Measurements from ENCODE around the gene TECPR2.

TECPR2 gene

GRCh38 chr14:102481791-102482238 lies 119.1 kb downstream of the TECPR2 start:
- TF ChIP-seq POLR2AphosphoS5 (IDR thresholded peaks at IDR 0.05; ENCODE audit: low read depth, low read length), result no peak
- no peak for TF ChIP-seq POU2F2 (IDR thresholded peaks at IDR 0.05; ENCODE audit: low read depth, low read length)
- no peak for TF ChIP-seq SPI1 (IDR thresholded peaks at IDR 0.05; ENCODE audit: low read depth, low read length)
- TF ChIP-seq POLR2A (IDR thresholded peaks at IDR 0.05; ENCODE audit: low read depth, low read length), result no peak
- no peak for TF ChIP-seq TAF1 (IDR thresholded peaks at IDR 0.05; ENCODE audit: low read depth, low read length)
- no peak for TF ChIP-seq PAX5 (IDR thresholded peaks at IDR 0.05; ENCODE audit: insufficient read depth, low read length, severe bottlenecking)
- no peak for DNase-seq (ENCODE audit: insufficient read length, low spot score)
- no peak for FAIRE-seq

GRCh38 chr14:102484316-102484715 lies 121.6 kb downstream of the TECPR2 start:
- FAIRE-seq, result no peak
- no peak for TF ChIP-seq PAX5 (IDR thresholded peaks at IDR 0.05; ENCODE audit: insufficient read depth, low read length, severe bottlenecking)
- no peak for TF ChIP-seq POLR2A (IDR thresholded peaks at IDR 0.05; ENCODE audit: low read depth, low read length)
- TF ChIP-seq TAF1 (IDR thresholded peaks at IDR 0.05; ENCODE audit: low read depth, low read length), result no peak
- TF ChIP-seq SPI1 (IDR thresholded peaks at IDR 0.05; ENCODE audit: low read depth, low read length), result no peak
- TF ChIP-seq POU2F2 (IDR thresholded peaks at IDR 0.05; ENCODE audit: low read depth, low read length), result no peak
- TF ChIP-seq POLR2AphosphoS5 (IDR thresholded peaks at IDR 0.05; ENCODE audit: low read depth, low read length), result no peak
- no peak for DNase-seq (ENCODE audit: insufficient read length, low spot score)

GRCh38 chr14:102485693-102486512 lies 123.2 kb downstream of the TECPR2 start:
- DNase-seq (ENCODE audit: insufficient read length, low spot score) (no peak), FAIRE-seq (no peak)
- TF ChIP-seq POU2F2 (IDR thresholded peaks at IDR 0.05; ENCODE audit: low read depth, low read length) (no peak), PAX5 (IDR thresholded peaks at IDR 0.05; ENCODE audit: insufficient read depth, low read length, severe bottlenecking) (no peak), POLR2A (IDR thresholded peaks at IDR 0.05; ENCODE audit: low read depth, low read length) (no peak), SPI1 (IDR thresholded peaks at IDR 0.05; ENCODE audit: low read depth, low read length) (no peak)

GRCh38 chr14:102486513-102487203 lies 123.9 kb downstream of the TECPR2 start:
- DNase-seq (ENCODE audit: insufficient read length, low spot score), result no peak
- no peak for TF ChIP-seq TAF1 (IDR thresholded peaks at IDR 0.05; ENCODE audit: low read depth, low read length)
- no peak for TF ChIP-seq POLR2A (IDR thresholded peaks at IDR 0.05; ENCODE audit: low read depth, low read length)
- TF ChIP-seq SPI1 (IDR thresholded peaks at IDR 0.05; ENCODE audit: low read depth, low read length), result no peak
- TF ChIP-seq POU2F2 (IDR thresholded peaks at IDR 0.05; ENCODE audit: low read depth, low read length), result no peak
- TF ChIP-seq PAX5 (IDR thresholded peaks at IDR 0.05; ENCODE audit: insufficient read depth, low read length, severe bottlenecking), result no peak
- TF ChIP-seq POLR2AphosphoS5 (IDR thresholded peaks at IDR 0.05; ENCODE audit: low read depth, low read length), result no peak
- FAIRE-seq, result no peak

GRCh38 chr14:102487204-102487577 lies 124.5 kb downstream of the TECPR2 start:
- TF ChIP-seq PAX5 (IDR thresholded peaks at IDR 0.05; ENCODE audit: insufficient read depth, low read length, severe bottlenecking) (no peak), SPI1 (IDR thresholded peaks at IDR 0.05; ENCODE audit: low read depth, low read length) (no peak), POU2F2 (IDR thresholded peaks at IDR 0.05; ENCODE audit: low read depth, low read length) (no peak), POLR2AphosphoS5 (IDR thresholded peaks at IDR 0.05; ENCODE audit: low read depth, low read length) (no peak), TAF1 (IDR thresholded peaks at IDR 0.05; ENCODE audit: low read depth, low read length) (no peak), POLR2A (IDR thresholded peaks at IDR 0.05; ENCODE audit: low read depth, low read length) (no peak)
- DNase-seq (ENCODE audit: insufficient read length, low spot score) (no peak), FAIRE-seq (no peak)

- no peak for FAIRE-seq
- no peak for DNase-seq (ENCODE audit: insufficient read length, low spot score)
- no peak for TF ChIP-seq TAF1 (IDR thresholded peaks at IDR 0.05; ENCODE audit: low read depth, low read length)
- TF ChIP-seq POU2F2 (IDR thresholded peaks at IDR 0.05; ENCODE audit: low read depth, low read length), result no peak
- no peak for TF ChIP-seq POLR2A (IDR thresholded peaks at IDR 0.05; ENCODE audit: low read depth, low read length)
- no peak for TF ChIP-seq SPI1 (IDR thresholded peaks at IDR 0.05; ENCODE audit: low read depth, low read length)
- no peak for TF ChIP-seq POLR2AphosphoS5 (IDR thresholded peaks at IDR 0.05; ENCODE audit: low read depth, low read length)
- TF ChIP-seq PAX5 (IDR thresholded peaks at IDR 0.05; ENCODE audit: insufficient read depth, low read length, severe bottlenecking), result no peak
Observed at GRCh38 chr14:102490456-102490855, 127.7 kb downstream of the TECPR2 start.

GRCh38 chr14:102491366-102491765 lies 128.6 kb downstream of the TECPR2 start:
- FAIRE-seq, result no peak

GRCh38 chr14:102491786-102492530 lies 129.2 kb downstream of the TECPR2 start:
- FAIRE-seq (no peak), DNase-seq (ENCODE audit: insufficient read length, low spot score) (no peak)
- TF ChIP-seq TAF1 (IDR thresholded peaks at IDR 0.05; ENCODE audit: low read depth, low read length) (no peak), POU2F2 (IDR thresholded peaks at IDR 0.05; ENCODE audit: low read depth, low read length) (no peak), POLR2AphosphoS5 (IDR thresholded peaks at IDR 0.05; ENCODE audit: low read depth, low read length) (no peak), POLR2A (IDR thresholded peaks at IDR 0.05; ENCODE audit: low read depth, low read length) (no peak), SPI1 (IDR thresholded peaks at IDR 0.05; ENCODE audit: low read depth, low read length) (no peak), PAX5 (IDR thresholded peaks at IDR 0.05; ENCODE audit: insufficient read depth, low read length, severe bottlenecking) (no peak)

More at GRCh38 chr14:102491366-102491765, 128.6 kb downstream of the TECPR2 start:
- no peak for DNase-seq (ENCODE audit: insufficient read length, low spot score)
- no peak for TF ChIP-seq TAF1 (IDR thresholded peaks at IDR 0.05; ENCODE audit: low read depth, low read length)
- no peak for TF ChIP-seq POU2F2 (IDR thresholded peaks at IDR 0.05; ENCODE audit: low read depth, low read length)
- TF ChIP-seq POLR2AphosphoS5 (IDR thresholded peaks at IDR 0.05; ENCODE audit: low read depth, low read length), result no peak
- TF ChIP-seq PAX5 (IDR thresholded peaks at IDR 0.05; ENCODE audit: insufficient read depth, low read length, severe bottlenecking), result no peak
- TF ChIP-seq SPI1 (IDR thresholded peaks at IDR 0.05; ENCODE audit: low read depth, low read length), result no peak
- no peak for TF ChIP-seq POLR2A (IDR thresholded peaks at IDR 0.05; ENCODE audit: low read depth, low read length)

- FAIRE-seq, result no peak
- TF ChIP-seq POU2F2 (IDR thresholded peaks at IDR 0.05; ENCODE audit: low read depth, low read length) (no peak), TAF1 (IDR thresholded peaks at IDR 0.05; ENCODE audit: low read depth, low read length) (no peak), POLR2AphosphoS5 (IDR thresholded peaks at IDR 0.05; ENCODE audit: low read depth, low read length) (no peak), PAX5 (IDR thresholded peaks at IDR 0.05; ENCODE audit: insufficient read depth, low read length, severe bottlenecking) (no peak), SPI1 (IDR thresholded peaks at IDR 0.05; ENCODE audit: low read depth, low read length) (no peak)
Observed at GRCh38 chr14:102492531-102492910, 129.8 kb downstream of the TECPR2 start.

More at GRCh38 chr14:102492531-102492910, 129.8 kb downstream of the TECPR2 start:
- no peak for DNase-seq (ENCODE audit: insufficient read length, low spot score)
